ENCODE measurements around the gene DENND5B. TPM values are rescaled to one million over a fixed set of nuclear protein-coding genes. Genes with fewer than 3 reads are reported as not detected.
A peak's percentile ranks its signal among the peaks of the same experiment; 100 is the strongest.

Gene DENND5B
- total and polyA plus RNA-seq, 2 of the 4 experiments (the other 2 are of a cell fraction) = 5.5 to 13.4 TPM

- peak overlapping the region; percentile 53 for H4K91ac ChIP-seq (ENCODE audit: insufficient read depth, low read depth, low read length)
- peaks cover 9% of the 10 kb centered on the region for H3K4me1 ChIP-seq (ENCODE audit: control insufficient read depth, insufficient read depth, low read length)
- peak overlapping the region in 1 of 2 experiments; percentile 52; a peak in 1 of 4 replicates for H4K8ac ChIP-seq (ENCODE audit: low read depth in 2 of 2, low read length in 2 of 2)
- H3K9me3 ChIP-seq (ENCODE audit: control insufficient read depth, insufficient read depth, low read length) = no peaks in the 10 kb centered on the region
- ATAC-seq (ENCODE audit: low read depth) = peak; percentile 67
- H4K5ac ChIP-seq (ENCODE audit: low read depth, low read length) = peak overlapping the region; percentile 49
- ChIA-PET POLR2A (ENCODE audit: unreplicated experiment) (no interaction called here), CTCF (interaction anchor here (0.9 kb wide), 1 partner anchor 16 kb away, joined by 4 read pairs; no protein-coding TSS in a partner anchor)
- H4K20me1 ChIP-seq (ENCODE audit: insufficient read depth, low read length) = no peaks in the 10 kb centered on the region
- H3K18ac ChIP-seq (ENCODE audit: low read depth, low read length) = peak overlapping the region; percentile 42; the same call in 1 of the 2 replicates
- in situ Hi-C loops (cut with MboI; ENCODE audit: low sequenced_read_pairs) = loop anchor here (5.0 kb wide), 1 partner anchor 35 kb away; no protein-coding TSS in a partner anchor
- H2AFZ ChIP-seq (replicated peaks; ENCODE audit: low read length, poor library complexity) = peak overlapping the region; percentile 23
- peak; percentile 85 for DNase-seq
- H2BK20ac ChIP-seq (ENCODE audit: low read depth, low read length) = peak overlapping the region; percentile 39
- peak overlapping the region; percentile 66; the same call in 1 of the 2 replicates for H3K4me2 ChIP-seq (ENCODE audit: low read depth, low read length)
- H2AK5ac ChIP-seq (ENCODE audit: low read depth, low read length) = no peak overlapping the region
- no peak overlapping the region; the same call in 1 of the 2 replicates for H3K14ac ChIP-seq (replicated peaks; ENCODE audit: low read depth, low read length)
- H2AK9ac ChIP-seq (replicated peaks; ENCODE audit: low read depth, low read length, poor library complexity) = no peak overlapping the region
- no peak overlapping the region for H3K27ac ChIP-seq (ENCODE audit: insufficient read depth, low read length)
- peak overlapping the region; percentile 43; the same call in 1 of the 2 replicates for H3K23ac ChIP-seq (ENCODE audit: low read depth, low read length)
- peak overlapping the region; percentile 82 for H2BK5ac ChIP-seq (ENCODE audit: low read depth, low read length, poor library complexity, severe bottlenecking)
- peaks cover 5 to 15% of the 10 kb centered on the region in 2 experiments; a peak in 2 of 4 replicates for H3K79me1 ChIP-seq (ENCODE audit: low read depth in 1 of 2, low read length in 2 of 2)
- H2BK15ac ChIP-seq (ENCODE audit: low read depth, low read length) = no peak overlapping the region; the same call in 2 of the 3 replicates
- no peak overlapping the region for H3K4me3 ChIP-seq (ENCODE audit: insufficient read depth, low read depth, low read length)
- intact Hi-C loops (cut with micrococcal nuclease) = no loop called here
- no TSS peak for BruUV-seq (replicated peaks)
- no CpG with 5 or more reads among the region's 5 CpGs for WGBS, 2 experiments (ENCODE audit: extremely low coverage in 2 of 2, insufficient read length in 1 of 2)
- no peak overlapping the region; the same call in 1 of the 2 replicates for H3K9ac ChIP-seq (ENCODE audit: low read depth, low read length)
- no peaks in the 10 kb centered on the region for H3K27me3 ChIP-seq (ENCODE audit: control insufficient read depth, insufficient read depth, low read length)
- peak overlapping the region; percentile 3; the same call in 1 of the 2 replicates for H3K56ac ChIP-seq (ENCODE audit: extremely low read depth, insufficient read depth, low read length)
- H2BK120ac ChIP-seq (ENCODE audit: low read depth, low read length) = peak overlapping the region; percentile 60; the same call in 1 of the 2 replicates
- H3K9me1 ChIP-seq (ENCODE audit: insufficient read depth, low read length) = peaks cover 7% of the 10 kb centered on the region; the same call in 1 of the 2 replicates
- H3K36me3 ChIP-seq (ENCODE audit: control insufficient read depth, insufficient read depth, low read length) = no peaks in the 10 kb centered on the region
- peak overlapping the region; percentile 76 for H3K4ac ChIP-seq (ENCODE audit: low read depth, low read length)
- dilution Hi-C loops (cut with HindIII; ENCODE audit: low sequenced_read_pairs, unreplicated experiment) = no loop called here
- TF ChIP-seq ELK1 (IDR thresholded peaks at IDR 0.05; ENCODE audit: borderline replicate concordance, low read depth, low read length) (no peak), NFE2L2 (IDR thresholded peaks at IDR 0.05; ENCODE audit: low read depth, low read length) (no peak), RAD21 (IDR thresholded peaks at IDR 0.05; ENCODE audit: low read length) (no peak), CTCF (conservative IDR thresholded peaks at IDR 0.05; ENCODE audit: low read depth, low read length) (no peak), BHLHE40 (IDR thresholded peaks at IDR 0.05; ENCODE audit: low read depth, low read length) (peak; percentile 41; the same call in 1 of the 2 replicates), RFX5 (IDR thresholded peaks at IDR 0.05; ENCODE audit: low read depth, low read length) (no peak), MXI1 (IDR thresholded peaks at IDR 0.05; ENCODE audit: borderline replicate concordance, low read depth, low read length) (no peak), USF2 (IDR thresholded peaks at IDR 0.05; ENCODE audit: low read depth, low read length) (no peak), CEBPB (IDR thresholded peaks at IDR 0.05; ENCODE audit: low read depth, low read length) (no peak), FOS (IDR thresholded peaks at IDR 0.05; ENCODE audit: low read depth, low read length) (peak; percentile 91), RCOR1 (IDR thresholded peaks at IDR 0.05; ENCODE audit: insufficient replicate concordance, low read length) (no peak), MAZ (IDR thresholded peaks at IDR 0.05; ENCODE audit: borderline replicate concordance, low read depth, low read length) (no peak), SMC3 (IDR thresholded peaks at IDR 0.05; ENCODE audit: low read depth, low read length) (no peak)
Observed at GRCh38 chr12:31491841-31492598, 98.9 kb downstream of the DENND5B start.

Measured in IMR-90 (cell line).